Activated T-cell treated with anti-CD3 and anti-CD28 coated beads, Interleukin-2, amount 50 U/mL, for 72 hours (primary cell): Measurements from ENCODE around the gene TCF4. TPM values are rescaled to one million over a fixed set of nuclear protein-coding genes. Genes with fewer than 3 reads are reported as not detected.

Experiments
- ATAC-seq, 2 donors: fragments of 150-1000 bp; cut with Tn5 transposase; replicated peaks in 1 of 2; 2 replicates each; pipeline ENCODE4 v1.10.0; 2021; ENCODE audit warnings: moderate library complexity in 2 of 2, mild to moderate bottlenecking in 1 of 2
- DNase-seq, 2 donors: peaks; one replicate each; pipeline ENCODE4 v3.0.0; 2021 to 2022; ENCODE audit warnings: mixed read lengths in 1 of 2
- H3K27ac Mint-ChIP-seq: one replicate; pipeline ENCODE4 v1.8.0; 2022; ENCODE audit warnings: mild to moderate bottlenecking, moderate library complexity, mixed read lengths
- H3K27me3 Mint-ChIP-seq: one replicate; pipeline ENCODE4 v1.8.0; 2022; ENCODE audit warnings: low read depth, mixed read lengths
- H3K36me3 Mint-ChIP-seq, 2 donors: one replicate each; pipeline ENCODE4 v1.8.0; 2022; ENCODE audit warnings: mixed read lengths in 2 of 2, mild to moderate bottlenecking in 1 of 2; ENCODE audit not compliant: insufficient read depth in 2 of 2
- H3K4me1 Mint-ChIP-seq: one replicate; pipeline ENCODE4 v1.8.0; 2022; ENCODE audit warnings: low read depth, mixed read lengths
- H3K4me3 Mint-ChIP-seq, 2 donors: one replicate each; pipeline ENCODE4 v1.8.0; 2022; ENCODE audit warnings: mild to moderate bottlenecking in 2 of 2, mixed read lengths in 2 of 2, moderate library complexity in 2 of 2
- H3K9me3 Mint-ChIP-seq, 2 donors: one replicate each; pipeline ENCODE4 v1.8.0; 2022; ENCODE audit warnings: mixed read lengths in 2 of 2
- total RNA-seq, 2 donors: library from RNA; stranded (reverse); gene quantifications; one replicate each; pipeline ENCODE4 v1.2.3, GENCODE V29; 2022

The TCF4 gene
- 1 to 10 TPM; 1.8 to 2.4 TPM for total RNA-seq

DNA sequence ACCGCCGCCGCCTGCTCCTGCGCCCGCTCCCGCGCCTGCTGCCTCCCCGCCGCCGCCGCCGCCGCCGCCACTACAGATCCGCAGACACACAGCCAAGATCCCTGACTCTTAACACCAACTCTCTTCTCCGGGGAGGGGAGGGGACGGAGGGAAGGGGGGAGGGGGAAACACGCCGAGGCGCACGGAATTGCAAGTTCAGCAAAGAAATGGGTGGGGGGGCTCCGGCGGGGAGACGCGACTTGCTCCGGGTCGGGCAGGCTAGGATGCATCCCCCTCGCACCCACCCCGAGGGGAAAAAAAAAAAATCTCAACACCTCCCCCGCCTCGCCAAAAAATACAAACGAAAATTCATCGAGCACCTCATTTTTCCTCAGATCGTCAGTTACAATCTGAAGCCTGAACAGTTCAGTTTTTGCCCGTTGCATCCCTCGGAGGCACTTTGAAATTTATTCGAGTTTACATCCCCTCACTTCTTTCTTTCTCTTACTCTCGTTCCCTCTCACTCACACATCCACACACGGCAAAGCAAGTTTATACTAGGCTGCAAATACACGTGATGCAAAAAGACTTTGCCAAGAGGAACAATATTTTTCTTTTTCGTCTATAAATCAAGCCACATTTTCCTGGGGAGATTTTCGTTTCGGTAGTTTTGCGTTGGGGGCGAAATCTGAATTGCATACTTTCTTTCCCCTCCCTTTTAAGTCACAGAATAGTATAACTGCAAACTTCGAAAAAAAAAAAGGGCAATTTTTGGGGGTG lies at the start of gene TCF4:
Gene TCF4, minus strand, starts transcription at position 82 of the 759 bp plus-strand sequence. CDS start 1,076 bp downstream, outside the sequence.
- H3K9me3 Mint-ChIP-seq: no peaks in the 10 kb centered on the region
- peak within 1 kb of the TSS; percentile 88 to 90 for H3K4me3 Mint-ChIP-seq
- DNase-seq (peak; percentile 45 to 56), ATAC-seq (peak; percentile 2 to 23)
- H3K4me1 Mint-ChIP-seq: peaks cover 24% of the 10 kb centered on the region
- peaks cover 6 to 7% of the 10 kb centered on the region in 2 donors for H3K36me3 Mint-ChIP-seq
- peaks cover 29% of the 10 kb centered on the region for H3K27me3 Mint-ChIP-seq
- peak within 1 kb of the TSS; percentile 0 for H3K27ac Mint-ChIP-seq

DNA sequence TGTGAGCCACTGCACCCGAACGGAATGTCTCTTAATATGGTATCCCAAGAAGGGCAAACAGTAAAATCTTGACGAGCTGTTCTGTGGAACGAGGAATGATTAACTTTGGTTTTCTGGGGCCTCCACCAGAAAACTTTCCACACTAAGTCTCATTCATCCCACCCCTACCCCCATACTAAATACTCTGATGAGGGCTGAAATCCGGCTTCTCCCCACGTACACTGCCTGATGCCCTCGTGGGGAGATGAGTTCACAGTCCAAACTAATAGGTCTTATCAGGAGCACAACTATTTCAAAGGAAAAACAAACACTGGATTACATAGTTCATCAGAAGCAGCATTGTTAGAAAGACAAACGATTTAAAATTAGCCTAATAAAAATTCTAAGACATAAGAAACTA lies 49.2 kb upstream of the TCF4 start:
- Mint-ChIP-seq H3K4me1 (no peaks in the 10 kb centered on the region), H3K27me3 (no peaks in the 10 kb centered on the region), H3K36me3 (peaks cover 0 to 4% of the 10 kb centered on the region in 2 donors), H3K9me3 (peaks cover 5 to 11% of the 10 kb centered on the region in 2 donors), H3K27ac (no peak overlapping the region), H3K4me3 (no peak overlapping the region)
- ATAC-seq: no peak
- no peak for DNase-seq

DNA sequence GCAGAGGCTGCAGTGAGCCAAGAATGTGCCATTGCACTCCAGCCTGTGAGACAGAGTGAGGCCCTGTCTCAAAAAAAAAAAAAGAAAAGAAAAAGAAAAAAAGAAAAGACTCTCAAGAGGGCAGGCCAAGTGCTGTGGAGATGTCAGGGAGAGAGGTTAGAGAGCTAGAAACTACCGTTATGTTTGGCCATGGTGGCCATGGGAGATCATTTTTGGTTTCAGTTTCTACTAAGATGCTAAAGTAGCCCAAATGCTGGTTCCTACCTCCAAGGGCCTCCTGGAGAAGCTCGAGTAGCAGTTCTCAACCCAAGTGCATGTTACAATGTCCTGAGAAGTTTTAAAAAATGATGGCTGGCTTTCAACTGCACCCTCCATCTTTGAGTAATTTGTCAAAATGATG lies 47.4 kb upstream of the TCF4 start:
- H3K9me3 Mint-ChIP-seq: peaks cover 5 to 12% of the 10 kb centered on the region in 2 donors
- no peaks in the 10 kb centered on the region for H3K4me1 Mint-ChIP-seq
- H3K27ac Mint-ChIP-seq: no peak overlapping the region
- H3K36me3 Mint-ChIP-seq: peaks cover 0 to 4% of the 10 kb centered on the region in 2 donors
- ATAC-seq (no peak), DNase-seq (no peak)
- H3K4me3 Mint-ChIP-seq: no peak overlapping the region
- no peaks in the 10 kb centered on the region for H3K27me3 Mint-ChIP-seq

DNA sequence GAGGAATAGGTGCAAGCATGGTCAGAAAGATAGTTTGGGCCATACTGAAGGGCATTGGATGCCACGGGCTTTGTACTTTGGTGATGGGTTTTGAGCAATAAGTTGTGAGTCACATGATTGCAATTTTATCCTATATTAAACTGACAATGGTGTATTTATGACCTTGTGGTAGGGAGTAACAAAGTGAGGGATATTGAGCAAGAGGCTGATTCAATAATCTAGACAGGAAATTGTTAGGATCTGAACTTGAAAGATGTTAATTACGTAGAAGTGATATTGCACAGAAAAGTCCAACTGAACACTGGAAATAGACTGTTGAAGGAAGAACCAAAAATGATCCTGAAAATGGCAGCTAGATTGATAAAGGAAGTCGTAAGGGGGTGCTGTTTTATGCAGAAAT lies 46.6 kb upstream of the TCF4 start:
- H3K9me3 Mint-ChIP-seq: peaks cover 5 to 12% of the 10 kb centered on the region in 2 donors
- no peaks in the 10 kb centered on the region for H3K27me3 Mint-ChIP-seq
- no peak overlapping the region for H3K27ac Mint-ChIP-seq
- DNase-seq (no peak), ATAC-seq (no peak)
- H3K36me3 Mint-ChIP-seq: peaks cover 0 to 4% of the 10 kb centered on the region in 2 donors
- H3K4me3 Mint-ChIP-seq: no peak overlapping the region
- no peaks in the 10 kb centered on the region for H3K4me1 Mint-ChIP-seq

DNA sequence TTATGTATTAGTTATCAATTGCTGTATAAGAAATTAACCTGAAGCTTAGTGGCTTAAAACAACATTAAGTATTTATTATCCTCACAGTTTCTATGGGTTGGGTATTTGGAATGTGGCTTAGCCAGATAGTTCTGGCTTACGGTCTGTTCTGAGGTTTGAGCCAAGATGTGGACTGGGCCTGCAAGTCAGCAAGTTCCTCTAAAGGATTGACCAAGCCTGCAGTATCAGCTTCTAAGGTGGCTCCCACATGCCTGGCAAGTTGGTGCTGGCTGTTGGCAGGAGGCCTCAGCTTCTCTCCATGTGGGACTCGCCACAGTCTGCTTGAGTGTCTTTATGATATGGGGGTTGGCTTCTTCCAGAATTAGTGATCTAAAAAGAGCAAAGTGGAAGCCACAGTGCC lies 45.0 kb upstream of the TCF4 start:
- Mint-ChIP-seq H3K27me3 (no peaks in the 10 kb centered on the region), H3K9me3 (peaks cover 5 to 12% of the 10 kb centered on the region in 2 donors), H3K36me3 (peaks cover 0 to 4% of the 10 kb centered on the region in 2 donors), H3K4me1 (no peaks in the 10 kb centered on the region), H3K27ac (no peak overlapping the region), H3K4me3 (no peak overlapping the region)
- no peak for DNase-seq
- ATAC-seq: no peak

DNA sequence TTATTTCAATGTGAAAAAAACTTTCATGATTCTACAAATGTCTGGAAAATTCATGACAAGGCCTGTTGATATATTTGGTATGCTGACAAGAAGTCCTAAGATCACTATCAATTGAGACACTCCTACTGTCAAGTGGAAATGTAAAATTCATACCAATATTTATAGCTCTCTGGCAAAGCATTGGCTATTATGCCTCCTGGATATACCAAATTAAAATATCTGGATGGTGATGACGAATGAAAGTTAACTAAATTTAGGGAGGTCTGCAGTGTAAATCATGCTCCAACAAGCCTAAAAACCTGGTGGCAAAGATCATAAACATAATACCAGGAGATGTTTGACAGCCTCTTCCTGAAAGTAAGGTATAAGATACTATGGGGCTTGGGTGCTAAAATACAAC lies 41.1 kb upstream of the TCF4 start:
- Mint-ChIP-seq H3K4me1 (no peaks in the 10 kb centered on the region), H3K27me3 (no peaks in the 10 kb centered on the region), H3K9me3 (peaks cover 0 to 6% of the 10 kb centered on the region in 2 donors), H3K27ac (no peak overlapping the region), H3K36me3 (peaks cover 0 to 2% of the 10 kb centered on the region in 2 donors), H3K4me3 (no peak overlapping the region)
- ATAC-seq: no peak
- DNase-seq: no peak

DNA sequence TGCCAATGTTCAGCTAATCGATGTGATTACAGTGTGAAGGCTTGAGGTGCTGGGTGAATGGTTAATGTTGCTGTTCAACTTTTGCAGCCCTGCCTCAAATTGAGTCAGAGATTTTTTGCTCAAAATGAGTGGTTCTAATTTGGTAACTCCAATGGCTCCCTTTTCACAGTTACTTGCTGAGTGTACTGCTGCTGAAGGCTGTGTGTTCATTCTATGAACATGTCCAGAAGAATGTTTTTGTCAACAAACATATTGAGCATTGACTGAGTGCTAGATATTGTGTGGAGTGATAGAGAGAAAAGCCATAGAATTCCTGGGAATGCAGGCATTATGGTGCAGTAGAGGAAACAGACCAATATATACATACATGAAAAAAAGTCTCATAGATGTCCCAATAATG lies 39.0 kb upstream of the TCF4 start:
- Mint-ChIP-seq H3K4me3 (no peak overlapping the region), H3K27ac (no peak overlapping the region), H3K27me3 (no peaks in the 10 kb centered on the region), H3K4me1 (no peaks in the 10 kb centered on the region), H3K36me3 (no peaks in the 10 kb centered on the region), H3K9me3 (peaks cover 0 to 4% of the 10 kb centered on the region in 2 donors)
- DNase-seq: no peak
- ATAC-seq: no peak

DNA sequence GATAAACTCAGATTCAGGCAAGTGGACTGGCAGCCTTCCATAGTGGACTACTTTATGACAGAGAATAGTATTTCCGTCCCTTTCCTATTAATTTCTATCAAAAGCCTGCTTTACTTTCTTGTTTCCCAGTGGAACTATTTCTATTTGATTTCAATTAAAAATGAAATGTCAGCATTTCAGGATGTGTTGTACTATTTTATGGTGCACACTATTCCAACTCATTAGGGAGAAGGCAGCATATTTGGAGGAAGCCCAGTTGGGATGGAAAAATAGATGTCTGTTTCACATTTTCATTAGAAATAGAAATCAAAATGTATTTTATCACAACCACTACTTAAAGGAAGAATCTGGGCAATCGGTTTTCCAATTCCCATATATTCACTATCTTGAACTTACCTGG lies 37.9 kb upstream of the TCF4 start:
- Mint-ChIP-seq H3K27me3 (no peaks in the 10 kb centered on the region), H3K9me3 (peaks cover 0 to 2% of the 10 kb centered on the region in 2 donors), H3K4me3 (no peak overlapping the region), H3K27ac (no peak overlapping the region), H3K36me3 (no peaks in the 10 kb centered on the region), H3K4me1 (no peaks in the 10 kb centered on the region)
- ATAC-seq (no peak), DNase-seq (no peak)

DNA sequence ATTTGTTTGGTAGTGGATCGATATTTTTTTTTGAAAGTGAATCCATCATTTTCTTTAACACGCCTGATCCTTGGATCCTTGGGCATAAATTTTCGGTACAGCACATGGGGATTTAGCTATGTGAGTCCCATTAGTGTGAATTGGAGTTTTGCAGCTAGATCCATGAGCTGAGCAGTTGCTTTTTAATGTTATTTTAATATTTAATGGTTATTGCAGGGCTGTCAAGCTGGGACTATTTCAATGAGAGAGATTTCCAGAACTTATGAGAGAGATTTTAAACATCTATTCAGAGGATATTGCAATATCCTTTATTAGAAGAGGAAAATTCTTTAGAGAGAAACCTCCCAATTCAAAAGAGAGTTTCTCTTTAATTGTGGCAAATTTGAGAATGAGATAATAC lies 35.6 kb upstream of the TCF4 start:
- ATAC-seq: no peak
- H3K4me1 Mint-ChIP-seq: no peaks in the 10 kb centered on the region
- no peak for DNase-seq
- H3K36me3 Mint-ChIP-seq: no peaks in the 10 kb centered on the region
- no peak overlapping the region for H3K27ac Mint-ChIP-seq
- peaks cover 2 to 3% of the 10 kb centered on the region in 2 donors for H3K9me3 Mint-ChIP-seq
- no peak overlapping the region for H3K4me3 Mint-ChIP-seq
- H3K27me3 Mint-ChIP-seq: no peaks in the 10 kb centered on the region

DNA sequence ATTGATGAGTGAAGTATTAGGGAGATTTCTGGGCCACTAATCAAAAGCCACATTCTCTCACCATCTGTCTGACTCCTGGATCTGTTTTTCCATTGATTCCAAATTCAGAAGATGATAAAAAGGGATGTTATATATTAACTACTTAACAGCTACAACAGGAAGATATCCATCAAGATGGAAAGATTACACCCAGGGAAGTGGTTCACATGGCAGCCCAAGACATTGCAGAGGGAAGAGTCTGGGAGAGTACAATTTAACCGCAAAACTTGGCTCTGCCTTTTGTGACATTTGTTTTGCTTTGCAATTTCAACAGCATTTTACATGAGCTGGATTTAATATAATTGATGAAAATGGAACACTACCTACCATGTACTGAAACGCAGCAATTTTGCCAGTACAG lies 22.5 kb upstream of the TCF4 start:
- Mint-ChIP-seq H3K4me3 (no peak overlapping the region), H3K36me3 (no peaks in the 10 kb centered on the region), H3K9me3 (peaks cover 0 to 2% of the 10 kb centered on the region in 2 donors), H3K4me1 (no peaks in the 10 kb centered on the region), H3K27me3 (no peaks in the 10 kb centered on the region), H3K27ac (no peak overlapping the region)
- no peak for ATAC-seq
- DNase-seq: no peak

DNA sequence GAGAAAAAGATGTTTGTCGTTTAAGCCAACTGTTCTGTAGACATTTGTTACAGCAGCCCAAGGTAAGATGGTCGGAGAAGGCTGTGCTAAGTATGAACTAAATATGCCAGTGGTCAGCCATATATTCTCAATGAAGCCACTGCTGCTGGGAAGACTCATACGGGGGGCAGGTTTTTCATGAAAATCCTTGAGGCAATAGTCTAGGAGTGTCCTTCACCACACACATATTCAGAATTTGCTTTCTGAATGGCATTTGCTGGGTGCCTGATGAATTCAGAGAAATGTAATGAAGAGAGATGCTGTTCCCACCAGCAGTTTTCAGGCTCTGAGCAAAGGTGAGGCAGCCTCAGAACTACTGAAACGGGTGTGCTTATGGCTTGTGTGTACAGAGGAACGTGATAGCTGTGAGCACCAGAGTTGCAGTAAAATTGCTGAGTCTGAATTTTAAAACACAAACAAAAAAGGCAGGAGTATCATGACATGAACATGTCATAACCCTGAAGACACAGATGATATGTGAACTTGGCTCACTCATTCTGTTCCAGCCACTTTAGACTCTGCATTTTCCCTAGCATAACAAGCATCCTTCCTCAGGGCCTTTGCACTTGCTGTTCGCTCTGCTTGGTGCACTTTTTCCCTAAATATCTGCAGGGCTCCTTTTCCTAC lies 21.3 kb upstream of the TCF4 start:
- DNase-seq: no peak
- no peak overlapping the region for H3K27ac Mint-ChIP-seq
- H3K36me3 Mint-ChIP-seq: no peaks in the 10 kb centered on the region
- H3K4me3 Mint-ChIP-seq: no peak overlapping the region
- no peaks in the 10 kb centered on the region for H3K4me1 Mint-ChIP-seq
- H3K9me3 Mint-ChIP-seq: peaks cover 0 to 2% of the 10 kb centered on the region in 2 donors
- H3K27me3 Mint-ChIP-seq: no peaks in the 10 kb centered on the region
- no peak for ATAC-seq

DNA sequence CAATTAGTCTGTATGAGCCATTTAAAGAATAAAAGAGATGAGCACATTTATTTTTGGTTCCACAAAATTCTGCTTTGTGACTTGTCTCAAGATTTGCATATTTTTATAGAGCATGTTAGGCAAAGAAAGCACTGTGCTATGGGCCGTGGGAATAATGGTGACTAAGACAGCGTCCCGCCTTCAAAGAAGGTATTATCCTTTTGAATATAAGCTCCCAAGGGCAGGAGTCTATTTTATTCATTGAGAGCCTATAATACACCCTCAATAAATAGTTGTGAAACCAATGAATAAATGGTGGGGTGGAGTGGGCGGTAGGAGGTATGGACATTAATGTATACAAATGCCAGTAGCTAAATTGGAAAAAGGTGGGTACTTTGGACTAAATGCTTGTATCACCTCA lies 20.5 kb upstream of the TCF4 start:
- ATAC-seq (no peak), DNase-seq (no peak)
- H3K27ac Mint-ChIP-seq: no peak overlapping the region
- H3K36me3 Mint-ChIP-seq: no peaks in the 10 kb centered on the region
- no peaks in the 10 kb centered on the region for H3K4me1 Mint-ChIP-seq
- peaks cover 0 to 2% of the 10 kb centered on the region in 2 donors for H3K9me3 Mint-ChIP-seq
- H3K27me3 Mint-ChIP-seq: no peaks in the 10 kb centered on the region
- no peak overlapping the region for H3K4me3 Mint-ChIP-seq

DNA sequence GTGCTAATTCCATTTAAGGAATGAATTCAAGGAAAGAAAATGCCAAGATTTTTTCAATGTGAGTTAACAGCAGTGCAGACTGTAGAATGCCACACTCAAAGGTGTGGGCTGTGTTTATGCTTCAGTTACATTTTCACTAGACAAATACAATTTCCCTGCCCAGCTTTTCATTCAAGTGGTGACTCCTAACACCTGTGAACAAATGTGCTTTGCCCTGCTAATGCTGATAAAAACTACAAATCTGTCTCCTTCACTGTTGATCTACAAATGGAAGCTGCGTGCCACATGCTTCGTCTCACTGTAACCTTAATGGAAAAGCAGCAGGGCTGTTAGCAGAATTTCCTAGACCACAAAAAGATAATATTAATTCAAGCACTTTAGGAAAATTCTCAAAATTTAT lies 19.8 kb upstream of the TCF4 start:
- DNase-seq (no peak), ATAC-seq (no peak)
- Mint-ChIP-seq H3K9me3 (peaks cover 0 to 2% of the 10 kb centered on the region in 2 donors), H3K27me3 (no peaks in the 10 kb centered on the region), H3K4me3 (no peak overlapping the region), H3K27ac (no peak overlapping the region), H3K4me1 (no peaks in the 10 kb centered on the region), H3K36me3 (no peaks in the 10 kb centered on the region)
